Right lobe of liver (tissue), 4 donors: ENCODE data around the gene PTPRM.

Experiments
- CTCF ChIP-seq, 4 donors: fragments of 200-600 bp in 3 of 4; fragments of 450-650 bp in 1 of 4; IDR thresholded peaks; one replicate each; pipeline versions ENCODE4 v1.5.1 to v1.8.0; 2016 to 2022; ENCODE audit warnings: antibody characterized with exemption in 4 of 4, mild to moderate bottlenecking in 2 of 4
- POLR2A ChIP-seq: fragments of 450-650 bp; IDR thresholded peaks from one replicate; pipeline ENCODE4 v1.6.1; 2017; ENCODE audit warnings: antibody characterized with exemption, mild to moderate bottlenecking
- donor health status: DM: no; HTN: no; CAD: no.
- donor health status: DM: no; HTN: no; CAD: no.
- donor health status: DM: no; HTN: yes; CAD: no.

DNA sequence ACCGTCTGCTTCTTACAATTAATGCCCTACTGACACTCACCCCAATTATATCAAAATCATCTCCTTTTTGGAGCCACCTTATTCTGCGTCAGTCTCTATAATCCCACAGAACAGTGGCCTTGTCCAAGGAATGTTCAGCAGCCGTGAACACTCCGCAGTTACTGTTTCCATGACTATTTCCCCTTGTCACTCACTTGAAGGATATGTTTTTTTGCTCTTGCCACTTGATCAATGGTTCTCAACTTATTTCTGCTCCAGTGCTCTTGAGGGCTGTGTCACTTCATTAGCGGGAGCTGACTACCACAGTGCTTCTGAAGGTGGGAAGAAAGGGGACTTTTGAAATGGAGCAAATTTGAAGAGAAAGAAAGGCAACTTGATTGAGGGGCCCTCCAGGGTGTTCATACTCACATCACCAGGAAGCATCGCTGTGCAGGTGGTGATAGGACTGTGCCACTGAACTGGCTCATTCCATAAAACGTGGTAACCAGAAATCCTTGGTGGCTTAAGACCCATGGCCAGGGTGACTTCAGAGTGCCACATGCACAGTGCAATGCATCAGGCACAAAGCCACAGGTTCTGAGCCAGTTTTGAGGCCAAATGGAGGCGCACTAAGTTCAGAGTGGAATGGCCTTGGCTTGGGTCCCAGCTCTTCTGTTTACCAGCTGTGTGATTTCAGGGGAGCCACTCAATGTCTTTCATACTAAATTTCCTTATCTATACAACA lies 721.5 kb downstream of the PTPRM start:
- TF ChIP-seq CTCF (IDR thresholded peaks at IDR 0.05) (peak in 3 of 4 donors; percentile 4 to 17 (median 7)), POLR2A (no peak)
